Posterior vena cava (tissue), 2 donors: Measurements from ENCODE around the gene ACOXL. TPM values are rescaled to one million over a fixed set of nuclear protein-coding genes. Genes with fewer than 3 reads are reported as not detected.

Source experiments
- DNase-seq: peaks from one replicate; pipeline ENCODE4 v3.0.0-alpha.2; 2020; ENCODE audit warnings: low spot score
- intact Hi-C, 2 donors: fragments of 100-400 bp; cut with DNase I; formaldehyde crosslinking; loops; one replicate each; pipeline versions ENCODE4 v1.14.1 to v1.14.2; 2022 to 2023
- total RNA-seq, 2 donors: library from RNA; stranded (reverse); fragmentation: NEBNext Ultra II Directional; extraction: Animal tissue kit (Norgen Biotek cat#: 25700); gene quantifications; one replicate each; pipeline ENCODE4 v1.2.1, GENCODE V29; 2021
- donor health status: DM: yes; HTN: yes; CAD: no.
- donor health status: DM: yes; HTN: yes; CAD: no.

ACOXL gene
- total RNA-seq, 2 donors from 2014 or later: not detected

- intact Hi-C loops: no loop called here
- no peak for DNase-seq
These were observed 373.6 kb downstream of the ACOXL start for GRCh38 chr2:111105926-111106325.

DNA sequence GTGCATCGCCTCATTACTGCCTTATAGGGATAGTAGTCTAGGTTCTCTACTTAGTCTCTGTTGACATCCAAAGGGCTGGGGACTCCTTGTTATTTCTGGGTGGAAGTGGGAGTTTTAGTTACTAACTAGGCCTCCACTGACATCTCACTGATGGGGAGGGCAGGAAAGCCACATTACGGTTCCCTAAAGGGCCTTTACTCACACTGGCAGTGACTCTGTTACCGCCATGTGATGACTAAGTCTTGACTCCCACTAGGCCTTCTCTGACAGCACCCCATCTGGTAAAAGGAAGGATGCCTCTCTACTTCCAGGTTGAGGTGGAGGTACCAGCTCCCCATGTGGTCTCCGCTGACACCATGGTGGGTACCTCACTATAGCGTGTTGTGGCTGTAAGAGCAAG lies 374.3 kb downstream of the ACOXL start:
- no peak for DNase-seq
- intact Hi-C loops: no loop called here

- intact Hi-C loops: no loop called here
- no peak for DNase-seq
These were observed 376.4 kb downstream of the ACOXL start for GRCh38 chr2:111108745-111109271.

GRCh38 chr2:111111101-111111755 lies 378.9 kb downstream of the ACOXL start:
- DNase-seq: no peak
- intact Hi-C loops: loop anchor here in 1 of 2 donors (10.0 kb wide), 1 partner anchor 604 kb away; no protein-coding TSS in a partner anchor

DNA sequence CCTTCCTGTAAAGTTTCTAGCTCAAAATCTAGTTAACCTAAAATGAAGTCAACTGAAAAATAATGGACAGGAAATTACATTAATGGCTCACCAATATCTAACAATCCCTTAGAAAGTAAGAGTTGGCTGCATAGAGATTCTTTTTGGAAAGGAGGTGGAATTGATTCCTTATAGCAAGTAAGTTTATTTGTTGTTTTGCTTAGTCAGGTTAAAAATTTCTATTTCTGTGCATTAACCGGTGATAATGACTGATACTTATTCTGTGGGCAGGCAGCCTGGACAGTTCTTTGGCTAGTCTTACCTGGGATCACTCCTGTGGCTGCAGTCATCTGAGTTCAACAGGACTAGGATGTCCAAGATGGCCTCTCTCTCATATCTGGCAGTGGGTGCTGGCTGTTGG lies 381.5 kb downstream of the ACOXL start:
- intact Hi-C loops: loop anchor here in 1 of 2 donors (10.0 kb wide), 1 partner anchor 601 kb away; no protein-coding TSS in a partner anchor

DNA sequence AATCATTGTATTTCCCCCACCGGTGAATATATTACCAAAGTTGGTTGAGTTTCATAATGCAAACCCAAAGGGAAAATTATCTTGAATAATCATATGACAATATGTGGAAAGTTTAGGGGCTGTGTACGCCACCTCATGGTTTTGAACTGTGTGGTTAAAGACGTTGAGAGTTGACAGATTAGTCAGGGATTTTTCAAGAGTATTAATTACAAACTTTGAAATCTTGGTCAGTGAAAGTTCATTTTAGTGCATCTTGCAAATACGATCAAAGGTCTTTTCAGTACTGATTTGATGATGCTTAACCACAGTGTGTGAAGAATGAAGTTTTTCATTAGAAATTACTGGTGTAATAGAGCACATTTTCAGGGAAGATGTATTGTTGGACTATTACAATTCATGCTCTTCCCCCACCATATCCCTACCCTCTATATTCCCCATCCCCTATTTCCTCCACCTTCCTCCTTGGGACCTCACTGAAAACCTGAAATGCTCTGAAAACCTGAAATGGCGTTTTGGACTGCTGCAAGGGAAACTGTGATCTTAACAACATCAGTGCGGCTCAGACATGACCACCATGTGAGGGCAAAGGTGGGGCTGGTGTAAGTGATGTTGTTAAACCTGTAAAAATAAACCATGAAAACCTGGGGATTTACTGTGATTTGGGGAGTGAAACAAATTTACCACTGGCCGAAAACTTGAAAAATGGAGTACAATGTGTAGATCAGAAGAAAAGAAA lies 383.8 kb downstream of the ACOXL start:
- no peak for DNase-seq
- intact Hi-C loops: loop anchor here in 1 of 2 donors (10.0 kb wide), 1 partner anchor 599 kb away; no protein-coding TSS in a partner anchor

More for the DNA sequence above, 381.5 kb downstream of the ACOXL start:
- DNase-seq: no peak

- peak; percentile 91 for DNase-seq
- intact Hi-C loops: loop anchor here in 1 of 2 donors (10.0 kb wide), 1 partner anchor 598 kb away; no protein-coding TSS in a partner anchor
These were observed 384.6 kb downstream of the ACOXL start for GRCh38 chr2:111116843-111117597.

GRCh38 chr2:111117598-111118480 lies 385.5 kb downstream of the ACOXL start:
- intact Hi-C loops: loop anchor here in 1 of 2 donors (10.0 kb wide), 1 partner anchor 597 kb away; no protein-coding TSS in a partner anchor
- DNase-seq: peak; percentile 82

DNA sequence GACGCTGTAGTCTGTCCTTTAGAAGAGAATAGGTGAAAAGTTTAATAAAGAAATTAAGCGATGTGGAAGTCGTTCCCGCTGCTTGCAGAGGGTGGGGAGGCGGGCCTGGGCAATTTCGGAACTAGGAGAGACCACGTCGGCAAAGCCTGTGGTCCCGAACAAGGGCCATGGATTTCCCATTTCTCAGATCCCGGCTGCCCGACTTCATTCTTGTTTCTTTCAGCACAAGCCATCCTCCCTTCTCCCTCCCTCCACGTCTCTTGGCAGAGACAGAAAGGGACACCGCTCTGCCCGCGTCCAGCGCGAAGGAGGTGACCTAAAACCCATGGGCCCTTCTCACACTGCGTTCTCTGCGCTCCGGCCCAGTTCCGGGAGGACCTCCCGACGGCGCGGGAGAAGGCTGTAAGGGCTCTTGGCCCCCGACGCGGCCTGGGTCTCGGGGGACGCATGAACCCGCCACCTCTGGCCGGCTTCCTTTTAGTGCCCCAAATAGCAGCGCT lies 386.2 kb downstream of the ACOXL start:
- DNase-seq: peak; percentile 83

GRCh38 chr2:111118981-111119821 lies 386.8 kb downstream of the ACOXL start:
- peak; percentile 84 for DNase-seq
- intact Hi-C loops: loop anchor here in 1 of 2 donors (10.0 kb wide), 1 partner anchor 596 kb away; no protein-coding TSS in a partner anchor

More for the DNA sequence above, 386.2 kb downstream of the ACOXL start:
- intact Hi-C loops: loop anchor here in 1 of 2 donors (10.0 kb wide), 1 partner anchor 596 kb away; no protein-coding TSS in a partner anchor

GRCh38 chr2:111119822-111120252 lies 387.5 kb downstream of the ACOXL start:
- no peak for DNase-seq

DNA sequence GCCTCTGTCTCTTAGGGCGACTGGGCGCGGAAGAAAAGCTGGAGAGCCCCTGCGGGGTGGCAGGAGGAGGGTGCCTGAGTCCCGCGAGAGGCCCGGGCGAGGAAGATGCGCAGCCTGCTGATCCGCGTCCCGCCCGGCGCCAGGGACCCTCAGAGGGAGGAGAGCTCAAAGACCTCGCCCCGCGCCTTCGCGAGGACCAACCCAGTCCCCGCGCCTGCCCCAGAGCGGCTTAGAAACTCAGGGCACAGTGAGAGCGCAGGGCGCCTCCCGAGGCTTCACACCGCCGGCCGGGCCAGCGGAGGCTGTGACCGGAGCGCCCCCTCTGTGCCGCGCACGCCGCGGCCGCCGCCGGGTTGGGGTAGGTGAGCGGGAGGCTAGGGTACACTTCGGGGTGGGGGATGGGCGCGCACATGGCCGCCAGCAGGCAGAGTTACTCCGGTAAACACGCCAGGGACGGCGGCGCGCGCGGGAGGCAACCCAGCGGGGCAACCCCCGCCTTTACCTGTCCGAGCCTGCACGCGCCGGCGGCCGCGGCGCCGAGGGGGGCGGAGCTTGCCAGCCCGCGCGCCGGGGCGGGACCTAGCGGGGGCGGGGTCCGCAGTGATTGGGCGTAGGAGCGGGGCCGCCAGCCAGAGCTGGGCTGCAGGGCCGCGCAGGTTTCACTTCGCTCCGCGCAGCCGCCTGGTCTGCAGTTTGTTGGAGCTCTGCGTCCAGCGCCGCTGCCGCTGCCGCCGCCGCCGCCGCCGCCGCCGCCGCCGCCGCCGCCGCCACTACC lies 388.1 kb downstream of the ACOXL start, which contains the start of gene BCL2L11:
BCL2L11 (plus strand) TSS at position 662 of the 775 bp plus-strand sequence. CDS start 2,832 bp downstream, outside the sequence.
- intact Hi-C loops: no loop called here
- peak; percentile 96 for DNase-seq

More at GRCh38 chr2:111119822-111120252, 387.5 kb downstream of the ACOXL start:
- intact Hi-C loops: loop anchor here in 1 of 2 donors (10.0 kb wide), 1 partner anchor 595 kb away; no protein-coding TSS in a partner anchor

- intact Hi-C loops: no loop called here
- DNase-seq: peak; percentile 90
These were observed 388.9 kb downstream of the ACOXL start for GRCh38 chr2:111121028-111121827.

- intact Hi-C loops: no loop called here
- DNase-seq: peak; percentile 96
These were observed 389.7 kb downstream of the ACOXL start for GRCh38 chr2:111121828-111122630.
